ENCODE data around the gene MARCKSL1.

GRCh38 chr1:32299327-32299726 lies 36.7 kb downstream of the MARCKSL1 start:
- TF ChIP-seq BHLHE40 (IDR thresholded peaks at IDR 0.05; ENCODE audit: borderline replicate concordance) (no peak), TARDBP (IDR thresholded peaks at IDR 0.05) (no peak), ARNT (IDR thresholded peaks at IDR 0.05) (no peak), SUZ12 (IDR thresholded peaks at IDR 0.05) (no peak), SP1 (IDR thresholded peaks at IDR 0.05) (no peak), NFRKB (IDR thresholded peaks at IDR 0.05) (no peak)

Data from HEK293T (cell line).